WTC11 (cell line): ENCODE results near the gene ELFN1.

ENCODE experiments used
- CBFB ChIP-seq: sonication (generic); formaldehyde crosslinking; IDR thresholded peaks from 2 replicates; pipeline ENCODE4 v1.8.1; 2022; ENCODE audit warnings: mild to moderate bottlenecking, low read depth, missing genetic modification reagents
- ELF4 ChIP-seq: sonication (generic); formaldehyde crosslinking; IDR thresholded peaks from 2 replicates; pipeline ENCODE4 v1.8.1; 2022; ENCODE audit warnings: low read depth, mild to moderate bottlenecking, moderate library complexity, missing genetic modification reagents
- FOXK1 ChIP-seq: sonication (generic); formaldehyde crosslinking; IDR thresholded peaks from 2 replicates; pipeline ENCODE4 v1.8.0; 2022; ENCODE audit warnings: mild to moderate bottlenecking, moderate library complexity, missing genetic modification reagents
- MYBL2 ChIP-seq: sonication (generic); formaldehyde crosslinking; IDR thresholded peaks from 2 replicates; pipeline ENCODE4 v1.8.1; 2023; ENCODE audit warnings: mild to moderate bottlenecking, moderate library complexity, missing genetic modification reagents
- TP53 ChIP-seq: sonication (generic); formaldehyde crosslinking; IDR thresholded peaks from 2 replicates; pipeline ENCODE4 v1.8.1; 2023; ENCODE audit warnings: mild to moderate bottlenecking, missing genetic modification reagents
- ZNF416 ChIP-seq: fragments of 250-450 bp; sonication (Bioruptor Pico); IDR thresholded peaks from 2 replicates; pipeline ENCODE4 v1.9.0; 2021; ENCODE audit warnings: mild to moderate bottlenecking, inconsistent platforms
- TF ChIP-seq, protein P1 (sequence below): sonication (generic); formaldehyde crosslinking; IDR thresholded peaks from 2 replicates; pipeline ENCODE4 v1.8.1; 2022; ENCODE audit warnings: mild to moderate bottlenecking, moderate library complexity, missing genetic modification reagents
- TF ChIP-seq, protein P2 (sequence below): fragments of 200-600 bp; IDR thresholded peaks from 2 replicates; pipeline ENCODE4 v1.8.0; 2022; ENCODE audit warnings: antibody characterized with exemption
- TF ChIP-seq, protein P3 (sequence below): sonication (generic); formaldehyde crosslinking; IDR thresholded peaks from 2 replicates; pipeline ENCODE4 v1.8.1; 2023; ENCODE audit warnings: mild to moderate bottlenecking, moderate library complexity, missing genetic modification reagents
- TF ChIP-seq, protein P4 (sequence below): sonication (generic); formaldehyde crosslinking; IDR thresholded peaks from 2 replicates; pipeline ENCODE4 v1.8.1; 2023; ENCODE audit warnings: mild to moderate bottlenecking, missing genetic modification reagents, moderate library complexity
- TF ChIP-seq, protein P5 (sequence below): sonication (generic); formaldehyde crosslinking; IDR thresholded peaks from 2 replicates; pipeline ENCODE4 v1.8.1; 2022; ENCODE audit warnings: low read depth, missing genetic modification reagents, borderline replicate concordance
- TF ChIP-seq, protein P6 (sequence below): fragments of 250-450 bp; sonication (Bioruptor Pico); IDR thresholded peaks from 2 replicates; pipeline ENCODE4 v1.9.0; 2021; ENCODE audit warnings: mild to moderate bottlenecking
- TF ChIP-seq, protein P7 (sequence below): sonication (generic); formaldehyde crosslinking; IDR thresholded peaks from 2 replicates; pipeline ENCODE4 v1.8.0; 2022; ENCODE audit warnings: mild to moderate bottlenecking, missing genetic modification reagents

DNA sequence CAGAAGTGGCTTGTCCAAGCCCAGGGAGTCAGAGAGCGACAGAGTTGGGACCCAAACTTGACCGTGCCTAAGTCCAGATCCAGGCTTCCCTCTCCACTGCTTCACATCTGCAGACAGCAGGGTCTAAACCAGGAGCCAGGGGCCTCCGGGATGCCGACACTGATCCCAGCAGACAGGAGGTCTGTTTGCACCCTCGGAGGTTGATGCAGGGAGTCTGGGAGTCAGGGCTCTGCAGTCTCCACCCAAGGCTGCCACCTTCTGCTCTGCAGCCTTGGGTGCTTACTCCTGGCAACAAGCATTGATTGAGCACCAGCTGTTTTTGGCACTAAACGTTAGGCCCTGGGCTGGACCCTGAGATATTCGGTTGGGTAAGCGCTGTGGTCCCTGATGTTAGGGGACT, 21.0 kb downstream of the ELFN1 start:
- no peak for TF ChIP-seq ELF4 (CRISPR knock-in tag)
- TF ChIP-seq, protein P1, sequence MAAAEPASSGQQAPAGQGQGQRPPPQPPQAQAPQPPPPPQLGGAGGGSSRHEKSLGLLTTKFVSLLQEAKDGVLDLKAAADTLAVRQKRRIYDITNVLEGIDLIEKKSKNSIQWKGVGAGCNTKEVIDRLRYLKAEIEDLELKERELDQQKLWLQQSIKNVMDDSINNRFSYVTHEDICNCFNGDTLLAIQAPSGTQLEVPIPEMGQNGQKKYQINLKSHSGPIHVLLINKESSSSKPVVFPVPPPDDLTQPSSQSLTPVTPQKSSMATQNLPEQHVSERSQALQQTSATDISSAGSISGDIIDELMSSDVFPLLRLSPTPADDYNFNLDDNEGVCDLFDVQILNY (CRISPR knock-in tag) = no peak
- TF ChIP-seq, protein P2, sequence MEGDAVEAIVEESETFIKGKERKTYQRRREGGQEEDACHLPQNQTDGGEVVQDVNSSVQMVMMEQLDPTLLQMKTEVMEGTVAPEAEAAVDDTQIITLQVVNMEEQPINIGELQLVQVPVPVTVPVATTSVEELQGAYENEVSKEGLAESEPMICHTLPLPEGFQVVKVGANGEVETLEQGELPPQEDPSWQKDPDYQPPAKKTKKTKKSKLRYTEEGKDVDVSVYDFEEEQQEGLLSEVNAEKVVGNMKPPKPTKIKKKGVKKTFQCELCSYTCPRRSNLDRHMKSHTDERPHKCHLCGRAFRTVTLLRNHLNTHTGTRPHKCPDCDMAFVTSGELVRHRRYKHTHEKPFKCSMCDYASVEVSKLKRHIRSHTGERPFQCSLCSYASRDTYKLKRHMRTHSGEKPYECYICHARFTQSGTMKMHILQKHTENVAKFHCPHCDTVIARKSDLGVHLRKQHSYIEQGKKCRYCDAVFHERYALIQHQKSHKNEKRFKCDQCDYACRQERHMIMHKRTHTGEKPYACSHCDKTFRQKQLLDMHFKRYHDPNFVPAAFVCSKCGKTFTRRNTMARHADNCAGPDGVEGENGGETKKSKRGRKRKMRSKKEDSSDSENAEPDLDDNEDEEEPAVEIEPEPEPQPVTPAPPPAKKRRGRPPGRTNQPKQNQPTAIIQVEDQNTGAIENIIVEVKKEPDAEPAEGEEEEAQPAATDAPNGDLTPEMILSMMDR = no peak
- no peak for TF ChIP-seq MYBL2 (CRISPR knock-in tag)
- no peak for TF ChIP-seq TP53 (CRISPR knock-in tag)
- TF ChIP-seq, protein P3, sequence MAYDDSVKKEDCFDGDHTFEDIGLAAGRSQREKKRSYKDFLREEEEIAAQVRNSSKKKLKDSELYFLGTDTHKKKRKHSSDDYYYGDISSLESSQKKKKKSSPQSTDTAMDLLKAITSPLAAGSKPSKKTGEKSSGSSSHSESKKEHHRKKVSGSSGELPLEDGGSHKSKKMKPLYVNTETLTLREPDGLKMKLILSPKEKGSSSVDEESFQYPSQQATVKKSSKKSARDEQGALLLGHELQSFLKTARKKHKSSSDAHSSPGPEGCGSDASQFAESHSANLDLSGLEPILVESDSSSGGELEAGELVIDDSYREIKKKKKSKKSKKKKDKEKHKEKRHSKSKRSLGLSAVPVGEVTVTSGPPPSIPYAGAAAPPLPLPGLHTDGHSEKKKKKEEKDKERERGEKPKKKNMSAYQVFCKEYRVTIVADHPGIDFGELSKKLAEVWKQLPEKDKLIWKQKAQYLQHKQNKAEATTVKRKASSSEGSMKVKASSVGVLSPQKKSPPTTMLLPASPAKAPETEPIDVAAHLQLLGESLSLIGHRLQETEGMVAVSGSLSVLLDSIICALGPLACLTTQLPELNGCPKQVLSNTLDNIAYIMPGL (CRISPR knock-in tag) = no peak
- TF ChIP-seq, protein P4, sequence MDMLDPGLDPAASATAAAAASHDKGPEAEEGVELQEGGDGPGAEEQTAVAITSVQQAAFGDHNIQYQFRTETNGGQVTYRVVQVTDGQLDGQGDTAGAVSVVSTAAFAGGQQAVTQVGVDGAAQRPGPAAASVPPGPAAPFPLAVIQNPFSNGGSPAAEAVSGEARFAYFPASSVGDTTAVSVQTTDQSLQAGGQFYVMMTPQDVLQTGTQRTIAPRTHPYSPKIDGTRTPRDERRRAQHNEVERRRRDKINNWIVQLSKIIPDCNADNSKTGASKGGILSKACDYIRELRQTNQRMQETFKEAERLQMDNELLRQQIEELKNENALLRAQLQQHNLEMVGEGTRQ (CRISPR knock-in tag) = no peak
- TF ChIP-seq, protein P5, sequence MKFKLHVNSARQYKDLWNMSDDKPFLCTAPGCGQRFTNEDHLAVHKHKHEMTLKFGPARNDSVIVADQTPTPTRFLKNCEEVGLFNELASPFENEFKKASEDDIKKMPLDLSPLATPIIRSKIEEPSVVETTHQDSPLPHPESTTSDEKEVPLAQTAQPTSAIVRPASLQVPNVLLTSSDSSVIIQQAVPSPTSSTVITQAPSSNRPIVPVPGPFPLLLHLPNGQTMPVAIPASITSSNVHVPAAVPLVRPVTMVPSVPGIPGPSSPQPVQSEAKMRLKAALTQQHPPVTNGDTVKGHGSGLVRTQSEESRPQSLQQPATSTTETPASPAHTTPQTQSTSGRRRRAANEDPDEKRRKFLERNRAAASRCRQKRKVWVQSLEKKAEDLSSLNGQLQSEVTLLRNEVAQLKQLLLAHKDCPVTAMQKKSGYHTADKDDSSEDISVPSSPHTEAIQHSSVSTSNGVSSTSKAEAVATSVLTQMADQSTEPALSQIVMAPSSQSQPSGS (CRISPR knock-in tag) = no peak
- TF ChIP-seq CBFB (CRISPR knock-in tag) = no peak
- no peak for TF ChIP-seq ZNF416 (CRISPR knock-in tag)
- TF ChIP-seq FOXK1 = no peak
- TF ChIP-seq, protein P6, sequence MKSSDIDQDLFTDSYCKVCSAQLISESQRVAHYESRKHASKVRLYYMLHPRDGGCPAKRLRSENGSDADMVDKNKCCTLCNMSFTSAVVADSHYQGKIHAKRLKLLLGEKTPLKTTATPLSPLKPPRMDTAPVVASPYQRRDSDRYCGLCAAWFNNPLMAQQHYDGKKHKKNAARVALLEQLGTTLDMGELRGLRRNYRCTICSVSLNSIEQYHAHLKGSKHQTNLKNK (CRISPR knock-in tag) = no peak
- TF ChIP-seq, protein P7, sequence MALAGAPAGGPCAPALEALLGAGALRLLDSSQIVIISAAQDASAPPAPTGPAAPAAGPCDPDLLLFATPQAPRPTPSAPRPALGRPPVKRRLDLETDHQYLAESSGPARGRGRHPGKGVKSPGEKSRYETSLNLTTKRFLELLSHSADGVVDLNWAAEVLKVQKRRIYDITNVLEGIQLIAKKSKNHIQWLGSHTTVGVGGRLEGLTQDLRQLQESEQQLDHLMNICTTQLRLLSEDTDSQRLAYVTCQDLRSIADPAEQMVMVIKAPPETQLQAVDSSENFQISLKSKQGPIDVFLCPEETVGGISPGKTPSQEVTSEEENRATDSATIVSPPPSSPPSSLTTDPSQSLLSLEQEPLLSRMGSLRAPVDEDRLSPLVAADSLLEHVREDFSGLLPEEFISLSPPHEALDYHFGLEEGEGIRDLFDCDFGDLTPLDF (CRISPR knock-in tag) = no peak
